Thyroid gland (tissue), 4 donors: Measurements from ENCODE around the gene EFCAB5.

Experiments
- CTCF ChIP-seq, 6 experiments: fragments of 200-600 bp in 3 of 6; fragments of 450-650 bp in 3 of 6; sonication (generic) in 3 of 6; IDR thresholded peaks; one replicate each; pipeline ENCODE4 v1.5.1; 2016 to 2019; ENCODE audit warnings: antibody characterized with exemption in 6 of 6, mild to moderate bottlenecking in 2 of 6, inconsistent platforms in 1 of 6, moderate library complexity in 1 of 6
- POLR2A ChIP-seq, 2 donors: fragments of 450-650 bp; IDR thresholded peaks; one replicate each; pipeline ENCODE4 v1.6.1; 2017; ENCODE audit warnings: antibody characterized with exemption in 2 of 2, mild to moderate bottlenecking in 2 of 2, moderate library complexity in 1 of 2

GRCh38 chr17:30062372-30062771, 120.9 kb downstream of the EFCAB5 start:
- TF ChIP-seq CTCF (IDR thresholded peaks at IDR 0.05) (no peak), POLR2A (IDR thresholded peaks at IDR 0.05) (no peak)
